ENCODE measurements around the gene OTULIN. TPM values are rescaled to one million over a fixed set of nuclear protein-coding genes. Genes with fewer than 3 reads are reported as not detected.

Gene OTULIN
- total RNA-seq: 12.8 and 53.7 TPM in 2 replicates

- DNase-seq (ENCODE audit: extremely low read depth, low read depth, low spot score): no peak
These were observed at the start of gene OTULIN for GRCh38 chr5:14664270-14665100. OTULIN (plus strand) TSS chr5:14664718; CDS start chr5:14664826, 108 bp downstream.

GRCh38 chr5:14615365-14615764 is 49.2 kb upstream of the OTULIN start:
- DNase-seq (ENCODE audit: extremely low read depth, low read depth, low spot score): no peak

- no peak for DNase-seq (ENCODE audit: extremely low read depth, low read depth, low spot score)
These were observed 47.1 kb upstream of the OTULIN start for GRCh38 chr5:14617441-14617840.

- no peak for DNase-seq (ENCODE audit: extremely low read depth, low read depth, low spot score)
These were observed 37.2 kb upstream of the OTULIN start for GRCh38 chr5:14627270-14627669.

GRCh38 chr5:14628346-14628745 is 36.2 kb upstream of the OTULIN start:
- no peak for DNase-seq (ENCODE audit: extremely low read depth, low read depth, low spot score)

- DNase-seq (ENCODE audit: extremely low read depth, low read depth, low spot score): no peak
These were observed 33.8 kb upstream of the OTULIN start for GRCh38 chr5:14630671-14631070.

- no peak for DNase-seq (ENCODE audit: extremely low read depth, low read depth, low spot score)
These were observed 28.9 kb upstream of the OTULIN start for GRCh38 chr5:14635656-14636055.

GRCh38 chr5:14640765-14641164 is 23.8 kb upstream of the OTULIN start:
- no peak for DNase-seq (ENCODE audit: extremely low read depth, low read depth, low spot score)

- no peak for DNase-seq (ENCODE audit: extremely low read depth, low read depth, low spot score)
These were observed 19.8 kb upstream of the OTULIN start for GRCh38 chr5:14644623-14645237.

GRCh38 chr5:14650052-14650451 is 14.5 kb upstream of the OTULIN start:
- DNase-seq (ENCODE audit: extremely low read depth, low read depth, low spot score): no peak

GRCh38 chr5:14655146-14655741 is 9.3 kb upstream of the OTULIN start:
- no peak for DNase-seq (ENCODE audit: extremely low read depth, low read depth, low spot score)

- DNase-seq (ENCODE audit: extremely low read depth, low read depth, low spot score): no peak
These were observed 7.6 kb upstream of the OTULIN start for GRCh38 chr5:14656898-14657297.

- DNase-seq (ENCODE audit: extremely low read depth, low read depth, low spot score): no peak
These were observed 4.5 kb upstream of the OTULIN start for GRCh38 chr5:14659821-14660607.

- DNase-seq (ENCODE audit: extremely low read depth, low read depth, low spot score): no peak
These were observed 3.7 kb upstream of the OTULIN start for GRCh38 chr5:14660833-14661232.

GRCh38 chr5:14662721-14663260 is 1.7 kb upstream of the OTULIN start:
- no peak for DNase-seq (ENCODE audit: extremely low read depth, low read depth, low spot score)

- DNase-seq (ENCODE audit: extremely low read depth, low read depth, low spot score): no peak
These were observed 716 bp upstream of the OTULIN start for GRCh38 chr5:14663734-14664269.

- DNase-seq (ENCODE audit: extremely low read depth, low read depth, low spot score): no peak
These were observed 744 bp downstream of the OTULIN start for GRCh38 chr5:14665101-14665822.

GRCh38 chr5:14665949-14666348 is 1.4 kb downstream of the OTULIN start:
- no peak for DNase-seq (ENCODE audit: extremely low read depth, low read depth, low spot score)

- DNase-seq (ENCODE audit: extremely low read depth, low read depth, low spot score): no peak
These were observed 1.8 kb downstream of the OTULIN start for GRCh38 chr5:14666357-14666756.

GRCh38 chr5:14667290-14667689 is 2.8 kb downstream of the OTULIN start:
- DNase-seq (ENCODE audit: extremely low read depth, low read depth, low spot score): no peak

Measured in glomerular endothelial cell (primary cell).